B cell (primary cell): ENCODE measurements around the gene HOXB9. TPM values are rescaled to one million over a fixed set of nuclear protein-coding genes. Genes with fewer than 3 reads are reported as not detected.

ENCODE experiments used
- ATAC-seq: fragments of 200-7000 bp; cut with Tn5 transposase; one replicate; pipeline ENCODE4 v1.10.0; 2021; ENCODE audit warnings: low read depth, mild to moderate bottlenecking, moderate number of reproducible peaks, moderate library complexity
- CTCF ChIA-PET: fragments of 350-600 bp; sonication (Branson Sonifier 250); formaldehyde crosslinking; loops from one replicate; lab custom pipeline; 2021; ENCODE audit warnings: antibody characterized with exemption, inconsistent platforms; lab: Charles Lee
- POLR2A ChIA-PET: fragments of 350-600 bp; sonication (Branson Sonifier 250); formaldehyde crosslinking; loops from one replicate; lab custom pipeline; 2021; ENCODE audit warnings: antibody characterized with exemption; lab: Charles Lee
- DNase-seq: peaks from one replicate; pipeline ENCODE4 v3.0.0; 2013
- H2AFZ ChIP-seq: 2 replicates; pipeline ENCODE4 v1.6.1; 2012; ENCODE audit warnings: mild to moderate bottlenecking, low read depth, low read length; ENCODE audit not compliant: insufficient read depth, poor library complexity, severe bottlenecking
- H3K27ac ChIP-seq, 2 donors: 1 replicate in 1 of 2; 2 replicates in 1 of 2; pipeline ENCODE4 v1.5.1; 2012 to 2013; ENCODE audit warnings: low read length in 2 of 2, mild to moderate bottlenecking in 2 of 2, moderate library complexity in 1 of 2
- H3K27me3 ChIP-seq, 4 experiments: fragments of 200-600 bp in 1 of 4; sonication (generic) in 1 of 4; replicated peaks in 1 of 4; 1 replicate in 2 of 4; 2 replicates in 2 of 4; pipeline versions ENCODE4 v1.6.1 to v1.7.0; 2013 to 2016; ENCODE audit warnings: low read length in 3 of 4, mild to moderate bottlenecking in 2 of 4, mixed read lengths in 1 of 4, moderate library complexity in 1 of 4; ENCODE audit not compliant: insufficient read depth in 4 of 4, control insufficient read depth in 3 of 4; ENCODE audit errors: control extremely low read depth in 1 of 4
- H3K36me3 ChIP-seq, 2 experiments: replicated peaks in 1 of 2; 1 replicate in 1 of 2; 2 replicates in 1 of 2; pipeline versions ENCODE4 v1.6.1 to v1.7.1; 2013; ENCODE audit warnings: low read length in 1 of 2; ENCODE audit not compliant: insufficient read depth in 2 of 2, control insufficient read depth in 1 of 2; ENCODE audit errors: control extremely low read depth in 1 of 2, extremely low read depth in 1 of 2
- H3K4me1 ChIP-seq, 2 donors: fragments of 200-600 bp in 1 of 2; sonication (generic) in 1 of 2; 1 replicate in 1 of 2; 2 replicates in 1 of 2; pipeline versions ENCODE4 v1.5.1 to v1.6.1; 2013 to 2017; ENCODE audit warnings: low read length in 2 of 2; ENCODE audit not compliant: control insufficient read depth in 2 of 2, insufficient read depth in 2 of 2
- H3K4me2 ChIP-seq: replicated peaks from 2 replicates; pipeline ENCODE3; 2012; ENCODE audit warnings: mild to moderate bottlenecking, low read depth, low read length; ENCODE audit not compliant: poor library complexity, severe bottlenecking
- H3K4me3 ChIP-seq, 5 experiments: fragments of 200-600 bp in 1 of 5; sonication (generic) in 1 of 5; 1 replicate in 3 of 5; 2 replicates in 2 of 5; pipeline versions ENCODE4 v1.5.1 to v1.7.0; 2011 to 2016; ENCODE audit warnings: low read length in 4 of 5, mild to moderate bottlenecking in 4 of 5, low read depth in 2 of 5, control low read depth in 1 of 5, moderate library complexity in 1 of 5; ENCODE audit not compliant: insufficient read depth in 1 of 5; ENCODE audit errors: control extremely low read depth in 1 of 5, extremely low read depth in 1 of 5
- H3K79me2 ChIP-seq: fragments of 200-600 bp; sonication (generic); one replicate; pipeline ENCODE4 v1.6.0; 2016; ENCODE audit warnings: low read length; ENCODE audit not compliant: control insufficient read depth, insufficient read depth
- H3K9ac ChIP-seq: fragments of 200-600 bp; sonication (generic); 2 replicates; pipeline ENCODE4 v1.6.1; 2017; ENCODE audit warnings: mild to moderate bottlenecking, low read length, moderate library complexity
- H3K9me3 ChIP-seq, 3 donors: one replicate each; pipeline versions ENCODE4 v1.6.1 to v1.7.1; 2013; ENCODE audit warnings: low read length in 2 of 3; ENCODE audit not compliant: control insufficient read depth in 2 of 3, insufficient read depth in 1 of 3; ENCODE audit errors: control extremely low read depth in 1 of 3
- H4K20me1 ChIP-seq: 2 replicates; pipeline ENCODE4 v1.6.0; 2012; ENCODE audit warnings: mild to moderate bottlenecking, low read length; ENCODE audit not compliant: insufficient read depth, control insufficient read depth, poor library complexity, severe bottlenecking
- H3K27ac Mint-ChIP-seq: one replicate; pipeline ENCODE4 v1.8.0; 2021; ENCODE audit warnings: mixed read lengths
- H3K27me3 Mint-ChIP-seq: one replicate; pipeline ENCODE4 v1.8.0; 2021; ENCODE audit warnings: mixed read lengths
- H3K4me1 Mint-ChIP-seq: one replicate; pipeline ENCODE4 v1.8.0; 2021; ENCODE audit warnings: mixed read lengths
- H3K4me3 Mint-ChIP-seq: one replicate; pipeline ENCODE4 v1.8.0; 2021; ENCODE audit warnings: mixed read lengths
- H3K9me3 Mint-ChIP-seq: one replicate; pipeline ENCODE4 v1.8.0; 2022; ENCODE audit warnings: mixed read lengths; ENCODE audit not compliant: insufficient read depth
- EZH2 ChIP-seq: IDR thresholded peaks from 2 replicates; pipeline ENCODE4 v1.6.1; 2012; ENCODE audit warnings: borderline replicate concordance, low read depth, mild to moderate bottlenecking, moderate library complexity, low read length; ENCODE audit not compliant: insufficient read depth, poor library complexity, severe bottlenecking
- WGBS: methylation state at CpG from one replicate; pipeline ENCODE4 v1.1.5; 2013; ENCODE audit warnings: missing lambda C conversion rate; ENCODE audit not compliant: insufficient coverage; 5-methylcytosine and 5-hydroxymethylcytosine counted together
- intact Hi-C: fragments of 100-400 bp; cut with micrococcal nuclease; formaldehyde crosslinking; loops from one replicate; pipeline ENCODE4 v1.10.0; 2022
- polyA plus RNA-seq: library from polyadenylated mRNA; depleted of rRNA; stranded (reverse); fragments of >200 nt; gene quantifications from 2 replicates; pipeline ENCODE4 v1.2.3, GENCODE V29; 2012
- total RNA-seq, 2 donors: library from RNA; stranded (reverse); fragments of 120-200 nt in 1 of 2; gene quantifications; 1 replicate in 1 of 2; 2 replicates in 1 of 2; pipeline versions ENCODE4 v1.2.3 to v1.2.4, GENCODE V29; 2013 to 2022
- TF ChIP-seq, protein P1 (sequence below): fragments of 200-600 bp; IDR thresholded peaks from one replicate; pipeline ENCODE4 v1.8.0; 2022; ENCODE audit warnings: antibody characterized with exemption, mild to moderate bottlenecking

Gene HOXB9
- total and polyA plus RNA-seq, 2 donors (not counting 1 experiment from before 2014, with no cell fraction given) = 0.07 TPM; not detected in 1

DNA sequence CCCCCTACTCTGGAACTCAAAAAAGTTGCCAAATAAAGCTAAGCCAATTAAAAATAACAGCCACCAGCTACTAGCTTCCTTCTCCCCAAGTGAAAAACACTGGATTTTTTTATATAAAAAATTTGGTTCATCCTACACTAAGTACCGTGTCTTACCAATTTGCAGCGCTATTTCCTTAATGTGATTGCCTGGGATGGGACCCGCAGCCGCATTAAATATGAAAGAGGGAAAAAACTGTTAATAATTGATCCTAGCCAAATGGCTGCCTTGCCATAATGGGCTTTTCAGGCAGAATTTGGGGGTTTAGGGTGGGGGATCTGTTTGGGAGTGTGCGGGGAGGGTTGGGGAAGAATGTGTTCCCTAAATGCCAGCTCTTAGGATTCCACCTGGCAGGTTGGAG, 2.0 kb downstream of the HOXB9 start:
- Histone ChIP-seq H3K79me2 (no peaks in the 10 kb centered on the region), H3K36me3 (no peaks in the 10 kb centered on the region), H3K4me2 (no peak overlapping the region), H3K4me1 (peaks cover 26 to 30% of the 10 kb centered on the region in 2 donors), H3K9ac (no peak overlapping the region), H3K27me3 (peaks cover 0 to 95% (median 68%) of the 10 kb centered on the region in 4 experiments), H3K9me3 (peaks cover 0 to 9% (median 0%) of the 10 kb centered on the region in 3 donors), H4K20me1 (no peaks in the 10 kb centered on the region), H3K27ac (no peak overlapping the region), H2AFZ (no peak overlapping the region), H3K4me3 (no peak overlapping the region)
- Mint-ChIP-seq H3K9me3 (no peaks in the 10 kb centered on the region), H3K4me3 (peak overlapping the region; percentile 64), H3K4me1 (peaks cover 21% of the 10 kb centered on the region), H3K27ac (no peak overlapping the region), H3K27me3 (peaks cover 75% of the 10 kb centered on the region)
- TF ChIP-seq, protein P1, sequence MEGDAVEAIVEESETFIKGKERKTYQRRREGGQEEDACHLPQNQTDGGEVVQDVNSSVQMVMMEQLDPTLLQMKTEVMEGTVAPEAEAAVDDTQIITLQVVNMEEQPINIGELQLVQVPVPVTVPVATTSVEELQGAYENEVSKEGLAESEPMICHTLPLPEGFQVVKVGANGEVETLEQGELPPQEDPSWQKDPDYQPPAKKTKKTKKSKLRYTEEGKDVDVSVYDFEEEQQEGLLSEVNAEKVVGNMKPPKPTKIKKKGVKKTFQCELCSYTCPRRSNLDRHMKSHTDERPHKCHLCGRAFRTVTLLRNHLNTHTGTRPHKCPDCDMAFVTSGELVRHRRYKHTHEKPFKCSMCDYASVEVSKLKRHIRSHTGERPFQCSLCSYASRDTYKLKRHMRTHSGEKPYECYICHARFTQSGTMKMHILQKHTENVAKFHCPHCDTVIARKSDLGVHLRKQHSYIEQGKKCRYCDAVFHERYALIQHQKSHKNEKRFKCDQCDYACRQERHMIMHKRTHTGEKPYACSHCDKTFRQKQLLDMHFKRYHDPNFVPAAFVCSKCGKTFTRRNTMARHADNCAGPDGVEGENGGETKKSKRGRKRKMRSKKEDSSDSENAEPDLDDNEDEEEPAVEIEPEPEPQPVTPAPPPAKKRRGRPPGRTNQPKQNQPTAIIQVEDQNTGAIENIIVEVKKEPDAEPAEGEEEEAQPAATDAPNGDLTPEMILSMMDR = no peak
- TF ChIP-seq EZH2 = no peak
- CTCF ChIA-PET = interaction anchor here (0.7 to 1.5 kb wide), 5 partner anchors 10 to 598 kb away, joined by 3 read pairs; no protein-coding TSS in a partner anchor
- POLR2A ChIA-PET = interaction anchor here (0.6 kb wide), 1 partner anchor 149 kb away, joined by 4 read pairs; no protein-coding TSS in a partner anchor
- 90% methylated on average over 3 of the region's 5 CpGs for WGBS
- DNase-seq = no peak
- ATAC-seq = no peak
- intact Hi-C loops = no loop called here

DNA sequence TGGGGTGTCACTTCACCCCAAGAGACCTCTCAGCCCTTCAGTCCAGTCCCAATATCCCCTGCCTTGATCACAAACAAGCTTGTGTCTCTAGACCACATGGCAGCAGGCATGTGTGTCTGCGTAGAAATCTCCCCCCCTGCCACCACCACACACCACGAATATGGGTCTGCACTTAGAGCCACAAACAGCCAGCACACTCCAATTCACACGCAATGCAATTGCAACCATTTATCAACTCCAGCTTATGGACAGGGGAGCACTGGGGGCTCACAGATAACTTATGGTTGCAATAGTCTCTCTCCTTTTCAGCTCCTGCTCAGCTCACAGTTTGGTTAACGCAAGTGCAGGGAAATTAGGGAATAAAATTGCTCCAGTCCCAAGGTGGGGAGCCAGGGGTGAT, 2.6 kb downstream of the HOXB9 start:
- H3K27ac ChIP-seq = no peak overlapping the region
- H2AFZ ChIP-seq = no peak overlapping the region
- H4K20me1 ChIP-seq = no peaks in the 10 kb centered on the region
- no peaks in the 10 kb centered on the region for H3K36me3 ChIP-seq
- Mint-ChIP-seq H3K4me3 (no peak overlapping the region), H3K27ac (no peak overlapping the region), H3K4me1 (peaks cover 22% of the 10 kb centered on the region), H3K9me3 (no peaks in the 10 kb centered on the region), H3K27me3 (peaks cover 75% of the 10 kb centered on the region)
- ATAC-seq (no peak), DNase-seq (no peak)
- no peak overlapping the region for H3K4me3 ChIP-seq
- peaks cover 31 to 35% of the 10 kb centered on the region in 2 donors for H3K4me1 ChIP-seq
- no peak overlapping the region for H3K9ac ChIP-seq
- H3K4me2 ChIP-seq = no peak overlapping the region
- peaks cover 0 to 9% (median 0%) of the 10 kb centered on the region in 3 donors for H3K9me3 ChIP-seq
- intact Hi-C loops = no loop called here
- TF ChIP-seq, protein P1 = no peak
- TF ChIP-seq EZH2 = no peak
- no peaks in the 10 kb centered on the region for H3K79me2 ChIP-seq
- ChIA-PET CTCF (interaction anchor here (0.7 to 2.7 kb wide), 7 partner anchors 9 to 597 kb away, joined by 3 to 11 read pairs (median 3); no protein-coding TSS in a partner anchor), POLR2A (no interaction called here)
- WGBS = 76% methylated on average over 3 of the region's 4 CpGs
- peaks cover 0 to 95% (median 64%) of the 10 kb centered on the region in 4 experiments for H3K27me3 ChIP-seq
